NCI-H2227 (cell line): Measurements from ENCODE around the gene DNAJC16.
A peak's percentile ranks its signal among the peaks of the same experiment; 100 is the strongest.
"Not testable (repeated sequence)": the region's sequence is repeated elsewhere in the genome, so short reads cannot be mapped to it uniquely, and the experiment has no call there.

Experiments
- DNase-seq: peaks from one replicate; lab custom pipeline; 2025; ENCODE audit not compliant: unreplicated experiment; lab: John Stamatoyannopoulos, UW

Gene DNAJC16

DNA sequence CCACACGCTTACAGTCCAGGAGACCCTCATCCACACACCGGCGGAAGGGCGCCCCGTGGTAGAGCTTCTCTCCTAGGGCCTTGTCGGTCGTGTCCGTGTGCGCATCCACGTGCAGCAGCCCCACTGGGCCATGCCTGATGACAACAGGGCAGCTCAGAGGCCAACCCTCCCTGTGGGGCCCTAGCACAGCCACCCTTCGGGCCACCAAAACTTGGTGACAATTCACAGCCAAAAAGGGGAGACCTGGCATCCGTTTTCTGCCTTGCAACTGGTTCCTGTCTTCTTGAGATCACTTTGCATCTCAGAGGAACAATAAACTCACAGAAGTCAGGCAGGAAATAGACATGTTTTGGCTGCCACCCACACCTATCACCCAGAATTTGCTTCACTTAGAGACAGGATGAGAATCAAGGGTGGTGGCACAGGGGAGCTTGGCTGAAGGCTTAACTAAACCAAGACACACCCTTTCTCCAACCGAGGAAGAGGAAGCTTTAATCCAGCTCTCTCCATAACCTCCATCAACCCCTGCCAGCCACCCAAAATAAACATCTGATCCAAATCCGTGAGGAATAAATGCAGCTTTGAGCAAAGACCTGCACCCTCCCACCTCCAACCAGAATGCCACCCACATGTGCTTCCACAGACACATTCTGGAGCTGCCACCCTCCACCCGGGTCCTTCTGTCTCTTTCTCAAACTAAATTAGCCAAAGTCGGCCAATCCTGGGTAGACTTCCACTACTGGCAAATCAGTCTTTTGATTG is 52.5 kb downstream of the DNAJC16 start:
- DNase-seq = no peak

DNA sequence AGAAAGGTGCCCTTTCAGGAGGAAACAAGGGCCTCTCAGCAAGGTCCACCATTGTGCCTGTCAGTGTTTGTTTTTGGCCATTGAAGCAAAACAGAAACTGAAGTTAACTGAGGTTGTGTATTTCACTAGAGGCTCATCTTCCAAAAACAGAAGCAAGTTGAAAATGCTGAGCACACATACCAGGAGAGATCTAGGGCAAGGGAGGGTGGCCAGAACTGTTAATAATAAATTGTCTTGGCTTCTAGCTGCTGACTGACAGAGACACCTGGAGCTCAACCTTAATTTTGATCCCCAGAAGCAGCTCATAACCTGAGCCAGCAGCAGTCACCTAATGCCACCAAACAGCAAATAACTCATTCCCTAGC is 53.0 kb downstream of the DNAJC16 start:
- no peak for DNase-seq

DNA sequence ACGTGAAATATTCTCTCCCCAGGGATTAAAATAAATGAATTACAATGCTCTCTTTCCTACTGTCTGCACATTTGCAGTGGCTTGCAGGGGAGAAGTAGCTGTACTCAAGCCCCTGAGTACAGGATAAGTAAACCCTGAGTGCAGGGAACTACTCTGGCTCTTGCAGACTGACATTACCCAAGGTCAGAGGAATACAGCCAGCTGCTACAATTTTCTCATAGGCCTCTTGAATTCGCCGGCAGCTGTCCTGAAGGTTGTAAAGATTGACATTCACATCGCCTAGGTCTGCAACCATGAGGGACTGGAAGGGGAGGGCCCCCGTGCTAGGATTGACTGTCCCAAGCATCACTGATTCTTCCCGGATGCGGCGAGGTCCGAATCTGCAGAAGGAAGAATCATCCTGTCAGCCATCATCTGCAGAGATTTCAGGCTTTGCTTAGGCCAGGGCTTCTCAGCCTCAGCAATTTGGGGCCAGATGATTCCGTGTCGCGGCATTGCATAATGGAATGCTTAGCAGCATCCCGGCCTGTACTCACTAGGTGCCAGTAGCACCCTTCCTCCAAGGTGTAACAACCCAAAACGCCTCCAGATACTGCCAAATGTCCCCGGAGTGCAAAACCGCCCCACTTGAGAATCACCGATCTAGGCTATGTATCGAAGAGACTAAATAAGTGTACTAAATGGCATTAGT is 56.5 kb downstream of the DNAJC16 start:
- DNase-seq = no peak

DNA sequence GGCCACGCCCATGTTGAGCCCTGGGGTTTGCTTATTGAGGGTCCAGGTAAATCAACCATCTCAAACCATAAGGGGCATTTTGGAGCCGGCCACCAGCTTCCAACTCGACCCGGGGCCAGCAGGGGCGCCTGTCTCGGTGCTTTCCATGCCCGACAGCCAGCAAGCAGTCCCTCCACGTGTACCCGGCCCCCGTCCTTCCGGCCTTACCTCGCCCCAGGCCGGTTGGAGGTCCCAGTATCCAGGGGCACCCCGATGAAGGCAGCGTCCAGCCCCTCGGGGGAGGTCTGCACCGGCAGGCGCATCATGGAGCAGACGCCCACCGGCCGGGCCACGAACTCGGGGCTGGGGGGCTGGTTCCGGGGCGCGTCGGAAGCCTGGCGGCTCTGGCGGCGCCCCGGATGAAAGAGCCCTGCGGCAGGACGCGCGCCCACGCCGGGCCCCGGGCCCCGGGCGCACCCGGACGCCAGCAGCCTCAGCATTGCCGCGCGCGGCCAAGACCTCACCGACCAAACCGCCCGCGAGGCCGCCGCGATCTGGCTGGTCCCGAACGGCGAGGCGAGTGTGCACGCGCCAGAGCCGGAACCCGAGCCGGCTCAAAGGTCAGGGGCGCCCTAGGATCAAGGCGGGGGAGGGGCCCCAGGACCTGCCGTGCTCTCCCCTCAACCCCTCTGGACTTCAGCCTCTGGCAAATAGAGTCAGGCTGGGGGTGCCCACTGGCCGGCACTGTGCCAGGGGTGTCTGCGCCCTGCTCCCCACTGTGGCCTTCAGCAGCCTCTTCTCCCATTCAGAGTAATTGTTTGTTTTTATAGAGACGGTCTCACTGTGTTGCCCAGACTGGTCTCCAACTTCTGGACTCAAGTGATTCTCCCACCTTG is 58.1 kb downstream of the DNAJC16 start, which contains the start of gene AGMAT:
TSS of gene AGMAT (minus strand) at position 563 of the 875 bp plus-strand sequence. CDS start at position 479, 84 bp downstream.
- DNase-seq = peak; percentile 31

DNA sequence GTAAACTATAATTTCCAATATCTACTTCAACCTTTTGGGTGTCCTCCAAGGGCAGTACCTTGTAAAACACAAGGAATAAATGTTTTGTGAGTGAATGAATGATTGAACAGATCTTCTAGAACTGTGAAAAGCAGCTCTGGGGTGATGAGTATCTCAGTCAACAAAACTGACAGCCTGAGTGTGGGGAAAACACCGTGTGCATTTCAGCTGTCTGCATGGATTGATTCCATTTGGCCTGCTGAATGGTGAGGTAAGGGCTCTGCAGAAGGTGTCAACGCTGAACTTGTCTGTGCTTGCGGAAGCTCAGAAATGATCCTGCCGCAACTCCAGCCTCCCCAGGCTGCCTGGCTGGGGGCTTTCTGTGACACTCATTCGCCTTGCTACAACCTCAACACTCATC is 65.6 kb downstream of the DNAJC16 start:
- no peak for DNase-seq

DNA sequence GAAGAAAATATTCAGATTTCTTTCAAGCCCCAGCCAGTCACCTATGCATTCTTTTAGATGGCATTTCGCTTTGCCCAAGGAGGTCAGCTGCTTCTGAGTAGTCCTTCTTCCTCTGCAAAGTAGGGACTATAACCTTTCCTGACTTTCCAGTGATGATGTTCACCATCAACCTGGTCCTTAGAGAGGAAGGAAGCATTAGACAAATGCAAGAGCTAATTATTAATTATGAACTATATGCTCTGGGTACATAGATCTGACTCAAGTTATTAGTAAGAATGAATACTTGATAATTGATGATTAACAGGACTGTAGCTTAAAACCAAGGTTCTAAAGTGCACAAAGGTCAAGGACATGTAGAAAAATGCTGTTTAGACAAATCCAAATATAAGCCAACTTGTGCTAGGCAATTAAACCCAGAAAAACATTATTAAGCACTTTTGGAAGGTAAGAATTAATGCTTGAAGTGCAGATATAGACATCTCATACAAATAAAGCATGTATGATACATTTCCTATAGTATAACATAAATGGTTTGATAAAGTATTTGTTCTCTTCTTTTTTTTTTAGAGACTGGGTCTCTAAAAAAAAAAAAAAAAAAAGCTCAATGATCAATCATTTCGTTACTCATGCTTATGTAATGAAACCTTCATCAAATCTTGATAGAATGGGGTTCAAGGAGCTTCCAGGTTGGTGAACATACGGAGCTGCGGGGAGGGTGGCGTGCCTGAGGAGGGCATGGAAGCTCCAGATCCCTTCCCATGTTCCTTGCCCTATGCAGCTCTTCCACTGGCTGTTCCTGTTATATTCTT is 69.4 kb downstream of the DNAJC16 start:
- DNase-seq = no peak

DNA sequence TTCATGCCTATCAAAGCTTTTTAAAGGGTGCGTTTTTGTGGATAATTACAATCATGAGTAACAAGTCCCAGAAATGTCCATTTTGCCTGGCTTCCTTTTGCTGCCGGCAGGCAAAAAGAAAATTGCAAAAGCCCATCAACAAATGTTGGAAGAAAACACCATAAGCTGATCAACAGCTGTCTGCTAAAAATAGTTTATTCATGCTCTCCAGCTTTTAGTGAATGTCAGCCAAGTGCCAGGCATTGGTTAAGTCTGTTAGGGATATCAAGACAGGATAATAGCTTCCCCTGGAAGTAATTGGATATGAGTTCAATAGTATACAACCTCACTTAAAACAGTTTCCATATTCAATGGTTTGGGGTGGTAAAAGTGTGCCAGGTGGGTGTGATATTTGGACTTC is 71.8 kb downstream of the DNAJC16 start:
- no peak for DNase-seq

DNA sequence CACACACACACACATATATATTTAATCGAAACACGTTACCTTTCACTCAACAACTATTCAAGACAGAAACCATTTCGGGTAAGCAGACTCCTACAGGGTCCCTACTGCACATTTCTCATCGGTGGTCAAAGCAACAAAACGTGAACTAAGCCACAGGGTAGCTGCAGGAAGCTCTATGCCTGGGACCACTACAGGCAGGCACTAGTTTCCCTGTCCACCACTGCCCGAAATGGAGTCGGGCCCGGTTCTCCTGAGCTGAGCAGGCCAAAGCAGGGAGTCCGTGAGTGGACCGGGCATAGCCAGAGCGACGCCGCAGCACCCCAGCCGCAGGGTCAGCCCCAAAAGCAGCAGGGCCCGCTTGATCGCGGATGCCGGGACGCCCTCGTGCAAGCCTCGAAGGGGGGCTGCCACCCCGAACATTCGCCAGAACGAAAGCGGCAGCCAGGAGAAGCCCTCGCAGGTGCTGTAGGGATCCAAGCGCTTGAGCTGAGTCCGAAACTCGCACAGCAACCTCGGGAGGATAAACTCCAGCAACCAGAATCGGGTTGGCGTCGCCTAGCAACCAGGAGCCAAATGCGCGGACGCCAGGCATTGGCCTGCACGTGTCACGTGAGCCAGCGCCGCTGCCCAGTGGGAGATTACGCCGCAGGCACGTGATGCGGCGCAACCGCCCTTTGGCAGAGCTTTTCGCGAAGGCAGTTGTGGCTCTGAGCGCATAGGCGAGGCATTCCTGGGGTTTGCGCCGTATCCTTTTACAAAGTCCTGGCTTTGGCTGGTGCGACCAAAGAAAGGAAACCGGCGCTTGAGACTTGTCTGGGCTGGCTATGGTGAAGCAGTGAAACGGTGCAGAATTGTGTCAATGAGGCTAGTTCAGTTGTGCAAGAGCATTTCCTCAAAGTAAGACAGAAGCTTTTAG is 76.7 kb downstream of the DNAJC16 start:
- peak; percentile 99 for DNase-seq

DNA sequence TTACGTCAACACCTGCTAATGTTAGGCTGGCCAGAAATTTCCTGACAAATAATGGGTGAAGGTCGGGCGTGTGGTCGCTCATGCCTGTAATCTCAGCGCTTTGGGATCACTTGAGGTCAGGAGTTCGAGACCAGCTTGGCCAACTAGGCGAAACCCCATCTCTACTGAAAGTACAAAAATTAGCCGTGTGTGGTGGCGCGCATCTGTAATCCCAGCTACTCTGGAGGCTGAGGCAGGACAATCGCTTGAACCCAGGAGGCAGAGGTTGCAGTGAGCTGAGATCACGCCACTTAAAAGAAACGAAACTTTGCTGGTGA is 77.3 kb downstream of the DNAJC16 start:
- not testable (repeated sequence) for DNase-seq

DNA sequence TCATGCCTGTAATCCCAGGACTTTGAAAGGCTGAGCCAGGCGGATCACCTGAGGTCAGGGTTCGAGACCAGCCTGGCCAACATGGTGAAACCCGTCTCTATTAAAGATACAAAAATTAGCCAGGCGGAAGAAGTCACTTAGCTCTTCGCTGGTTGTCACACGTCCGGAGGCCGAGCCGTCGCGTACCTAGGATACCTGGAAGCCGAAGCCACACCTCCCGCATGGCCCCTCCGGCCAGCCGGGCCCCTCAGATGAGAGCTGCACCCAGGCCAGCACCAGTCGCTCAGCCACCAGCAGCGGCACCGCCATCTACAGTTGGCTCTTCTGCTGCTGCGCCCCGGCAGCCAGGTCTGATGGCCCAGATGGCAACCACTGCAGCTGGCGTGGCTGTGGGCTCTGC is 77.8 kb downstream of the DNAJC16 start:
- DNase-seq = not testable (repeated sequence)

DNA sequence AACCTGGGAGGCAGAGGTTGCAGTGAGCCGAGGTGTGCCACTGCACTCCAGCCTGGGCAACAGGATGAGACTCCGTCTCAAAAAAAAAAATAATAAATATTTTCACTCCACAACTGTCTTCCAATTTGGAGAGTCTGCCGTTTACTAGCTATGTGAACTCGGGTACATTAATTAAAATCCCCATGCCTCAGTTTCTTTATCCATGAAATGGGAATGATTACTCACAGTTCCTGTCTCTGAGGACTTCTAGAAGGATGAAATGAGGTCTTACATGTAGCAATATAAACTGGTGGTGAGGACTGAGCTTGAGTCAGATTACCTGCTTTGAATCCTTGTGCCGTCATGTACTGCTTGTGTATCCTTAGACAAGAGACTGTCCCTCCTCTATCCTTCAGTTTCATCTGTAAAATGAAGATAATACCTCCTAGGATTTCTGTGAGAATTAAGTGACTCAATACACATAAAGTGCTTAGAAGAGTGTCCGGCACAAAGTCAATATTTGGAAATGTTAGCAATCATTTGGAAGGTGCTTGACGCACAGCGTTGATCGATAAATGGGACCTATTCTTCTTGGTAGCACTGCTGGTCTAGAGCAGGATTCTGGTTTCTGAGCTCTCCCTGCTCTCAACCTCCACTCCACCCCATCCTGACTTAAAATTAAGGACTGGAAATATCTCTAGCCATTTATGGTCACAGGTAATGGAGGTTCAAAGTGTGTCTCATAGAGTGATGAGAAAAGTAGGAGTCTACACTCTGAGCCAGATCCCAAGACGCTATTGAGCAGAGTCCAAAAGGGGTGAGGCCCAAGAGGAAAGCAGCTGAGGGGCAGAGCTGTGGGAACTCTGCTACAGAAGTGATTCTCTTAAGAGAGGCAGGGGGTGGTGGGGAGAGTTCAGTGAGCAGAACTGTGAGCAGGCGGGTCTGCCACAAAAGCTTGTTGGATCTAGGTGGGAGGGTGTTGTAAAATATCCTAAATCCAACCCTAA is 79.0 kb downstream of the DNAJC16 start:
- DNase-seq = no peak

DNA sequence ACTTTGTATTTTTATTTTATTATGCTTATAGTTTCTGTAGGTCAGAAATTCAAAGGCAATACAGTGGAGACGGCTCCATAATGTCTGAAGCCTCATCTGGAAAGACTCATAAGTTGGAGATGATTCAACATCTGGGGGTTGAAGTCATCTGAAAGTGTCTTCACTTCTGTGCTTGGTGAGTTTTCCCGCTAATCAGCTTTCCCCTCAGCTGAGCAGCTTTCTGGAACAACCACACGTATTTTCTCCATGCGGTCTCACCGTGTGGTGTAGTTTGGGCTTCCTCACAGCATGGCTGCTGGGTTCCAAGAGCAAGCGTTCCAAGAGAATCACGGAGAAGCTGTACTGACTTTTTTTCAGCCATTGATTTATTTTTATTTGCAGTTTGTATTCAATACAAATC is 83.0 kb downstream of the DNAJC16 start:
- no peak for DNase-seq

DNA sequence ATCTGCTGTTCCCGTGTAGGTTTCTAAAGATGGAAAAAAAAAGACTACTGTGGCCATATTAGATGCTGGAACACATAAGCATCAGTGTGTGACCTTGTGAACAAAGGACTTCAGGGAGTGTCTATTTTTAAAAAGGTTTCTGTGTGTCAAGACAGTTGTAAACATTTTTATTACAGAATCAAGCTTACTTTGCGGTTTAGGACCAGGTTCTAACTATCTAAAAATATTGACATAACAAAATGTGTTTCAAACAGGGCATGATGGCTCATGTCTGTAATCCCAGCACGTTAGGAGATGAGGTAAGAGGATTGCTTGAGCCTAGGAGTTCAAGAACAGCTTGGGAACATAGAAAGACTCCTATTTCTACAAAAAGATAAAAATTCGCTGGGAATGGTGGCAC is 83.5 kb downstream of the DNAJC16 start:
- DNase-seq = no peak

DNA sequence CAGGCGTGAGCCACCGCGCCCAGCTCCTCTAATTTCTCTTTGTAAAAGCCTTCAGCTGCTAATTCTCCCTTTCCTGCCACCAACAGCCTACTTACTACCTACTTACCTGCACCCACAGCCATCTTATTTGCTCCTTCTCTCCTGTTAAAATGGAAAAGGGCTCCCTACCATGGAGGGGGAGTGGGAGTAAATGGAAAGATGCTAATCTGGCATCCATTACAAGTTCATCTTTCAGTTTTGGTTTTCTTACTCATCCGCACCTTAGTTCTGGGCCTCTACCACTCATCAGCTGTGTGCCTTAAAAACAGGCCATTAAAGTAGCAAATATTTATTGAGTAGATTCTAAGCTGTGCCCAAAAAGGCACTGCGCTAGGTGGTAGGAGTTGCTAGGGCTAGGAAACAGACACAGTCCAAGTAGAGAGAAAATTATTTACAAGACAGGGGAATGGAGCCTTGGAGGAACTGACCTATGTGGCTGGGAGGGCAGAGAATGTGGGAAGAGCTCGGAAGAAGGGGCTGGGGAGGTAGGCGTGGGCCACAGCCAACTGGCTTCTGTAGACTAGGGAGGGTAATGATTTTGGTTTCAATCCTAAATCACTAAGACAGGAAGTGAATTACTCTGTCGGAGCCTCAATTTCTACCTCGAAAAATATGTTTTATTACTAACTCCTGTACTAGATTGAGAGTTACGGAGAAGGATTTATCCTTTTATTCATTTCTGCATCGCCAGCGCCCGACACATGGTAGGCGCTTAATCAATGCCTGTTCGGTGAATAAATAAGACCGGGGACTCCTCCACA is 89.9 kb downstream of the DNAJC16 start:
- peak; percentile 67 for DNase-seq

DNA sequence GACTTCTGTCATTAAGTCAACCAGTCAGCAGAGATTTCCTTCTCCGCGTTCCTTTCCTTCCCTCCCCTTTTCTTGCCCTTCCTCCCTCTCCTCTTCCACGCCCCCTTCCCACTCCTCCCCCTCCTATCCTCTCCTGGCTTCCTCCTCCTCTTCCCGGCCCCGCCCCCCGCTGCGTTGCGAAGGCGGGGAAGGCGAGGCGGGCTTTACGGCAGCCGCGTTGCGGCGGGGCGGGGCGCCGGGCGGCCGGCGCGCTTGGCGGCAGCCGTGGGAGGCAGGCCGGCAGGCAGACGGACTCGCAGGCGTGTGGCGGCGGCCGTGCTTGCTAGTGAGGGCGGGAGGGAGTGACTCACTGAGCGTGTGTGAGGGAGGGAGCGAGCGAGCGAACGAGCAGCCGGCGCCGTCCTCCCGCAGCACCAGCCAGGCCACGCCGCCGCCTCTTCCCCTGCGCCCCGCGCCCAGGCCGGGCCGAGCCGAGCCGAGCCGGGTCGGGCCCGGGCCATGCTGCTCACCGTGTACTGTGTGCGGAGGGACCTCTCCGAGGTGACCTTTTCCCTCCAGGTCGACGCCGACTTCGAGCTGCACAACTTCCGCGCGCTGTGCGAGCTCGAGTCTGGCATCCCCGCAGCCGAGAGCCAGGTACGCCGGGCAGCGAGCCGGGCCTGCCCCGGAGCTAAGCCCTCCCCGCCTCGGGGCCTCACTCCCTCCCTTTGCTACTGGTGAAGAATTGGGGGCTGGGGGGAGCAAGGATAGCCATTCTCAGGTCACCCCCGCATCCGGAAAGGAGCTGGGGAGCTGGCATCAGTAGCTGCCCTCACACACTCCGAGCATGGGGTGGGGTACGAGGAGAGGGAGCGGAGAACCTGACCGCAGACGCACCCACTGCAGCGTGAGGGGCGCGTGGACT is 90.8 kb downstream of the DNAJC16 start, which contains the start of gene DDI2:
TSS of gene DDI2 (plus strand) at position 286 of the 904 bp plus-strand sequence. CDS start at position 499, 213 bp downstream.
- peak; percentile 99 for DNase-seq

DNA sequence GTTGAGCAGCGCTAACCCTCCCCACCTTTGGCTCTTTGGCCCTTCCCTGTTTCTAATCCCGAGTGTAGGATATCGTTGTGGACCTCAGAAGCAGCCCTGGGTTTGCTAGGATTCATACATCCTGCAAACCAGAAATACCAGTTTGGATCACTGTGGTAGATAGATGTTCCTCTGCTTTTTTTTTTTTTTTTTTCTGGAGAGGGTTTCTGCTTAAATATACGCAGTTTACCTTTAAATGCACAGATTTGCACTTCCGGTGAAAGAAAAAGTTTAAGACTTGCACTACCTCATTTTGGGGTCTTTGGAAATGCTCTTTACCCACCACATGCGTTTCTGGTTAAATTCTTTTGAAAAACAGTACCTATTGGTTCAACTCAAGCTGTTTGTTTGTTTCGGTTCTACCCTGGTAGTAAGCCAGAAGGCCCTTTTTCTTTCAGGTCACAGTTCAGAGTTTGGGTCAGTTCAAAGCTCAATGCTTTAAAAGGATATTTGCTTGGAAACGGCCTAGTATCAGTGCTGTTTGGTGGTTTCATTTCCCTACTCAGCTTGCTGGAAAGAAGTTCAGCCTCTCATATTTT is 91.5 kb downstream of the DNAJC16 start:
- no peak for DNase-seq
